GM23248 (cell line): ENCODE results near the gene GP2. TPM values are rescaled to one million over a fixed set of nuclear protein-coding genes. Genes with fewer than 3 reads are reported as not detected.

Experiments used
- DNase-seq: peaks from one replicate; pipeline ENCODE4 v3.0.0-alpha.2; 2015
- H2AFZ ChIP-seq: fragments of 200-600 bp; sonication (generic); 2 replicates; pipeline ENCODE4 v1.6.1; 2016; ENCODE audit warnings: antibody characterized with exemption
- H3F3A ChIP-seq: fragments of 200-600 bp; sonication (generic); 2 replicates; pipeline ENCODE4 v1.6.1; 2016; ENCODE audit warnings: mild to moderate bottlenecking, antibody characterized with exemption, mixed run types; ENCODE audit not compliant: insufficient read depth
- H3K27ac ChIP-seq: fragments of 200-600 bp; sonication (generic); 2 replicates; pipeline ENCODE4 v1.5.1; 2016; ENCODE audit warnings: mild to moderate bottlenecking
- H3K27me3 ChIP-seq: fragments of 200-600 bp; sonication (generic); replicated peaks from 2 replicates; pipeline ENCODE4 v1.6.1; 2016; ENCODE audit warnings: mild to moderate bottlenecking; ENCODE audit not compliant: insufficient read depth
- H3K36me3 ChIP-seq: fragments of 200-600 bp; sonication (generic); 2 replicates; pipeline ENCODE4 v1.6.1; 2016; ENCODE audit warnings: low read depth, mild to moderate bottlenecking
- H3K4me1 ChIP-seq: fragments of 200-600 bp; sonication (generic); 2 replicates; pipeline ENCODE4 v1.6.1; 2016; ENCODE audit warnings: mild to moderate bottlenecking; ENCODE audit not compliant: insufficient read depth
- H3K4me2 ChIP-seq: fragments of 200-600 bp; sonication (generic); one replicate; pipeline ENCODE4 v1.6.1; 2016; ENCODE audit warnings: mild to moderate bottlenecking; ENCODE audit not compliant: unreplicated experiment
- H3K4me3 ChIP-seq: fragments of 200-600 bp; sonication (generic); 2 replicates; pipeline ENCODE4 v1.5.1; 2016; ENCODE audit warnings: mild to moderate bottlenecking
- H3K79me2 ChIP-seq: fragments of 200-600 bp; sonication (generic); 2 replicates; pipeline ENCODE4 v1.6.1; 2016; ENCODE audit warnings: mild to moderate bottlenecking; ENCODE audit not compliant: insufficient read depth
- H3K9ac ChIP-seq: fragments of 200-600 bp; sonication (generic); 2 replicates; pipeline ENCODE4 v1.6.1; 2016; ENCODE audit warnings: mild to moderate bottlenecking
- H3K9me2 ChIP-seq: fragments of 200-600 bp; sonication (generic); 2 replicates; pipeline ENCODE4 v1.6.1; 2016; ENCODE audit warnings: mixed run types, mild to moderate bottlenecking, moderate library complexity; ENCODE audit not compliant: insufficient read depth
- H3K9me3 ChIP-seq: fragments of 200-600 bp; sonication (generic); one replicate; pipeline ENCODE4 v1.6.1; 2017; ENCODE audit warnings: low read depth
- H4K20me1 ChIP-seq: fragments of 200-600 bp; sonication (generic); 2 replicates; pipeline ENCODE4 v1.6.0; 2016; ENCODE audit not compliant: insufficient read depth
- EZH2 ChIP-seq: fragments of 200-600 bp; sonication (generic); IDR thresholded peaks from 2 replicates; pipeline ENCODE4 v1.6.1; 2018; ENCODE audit warnings: antibody characterized with exemption, mild to moderate bottlenecking; ENCODE audit not compliant: insufficient read depth, poor library complexity, severe bottlenecking
- EZH2phosphoT487 ChIP-seq: fragments of 200-600 bp; sonication (generic); IDR thresholded peaks from 2 replicates; pipeline ENCODE4 v1.6.1; 2018; ENCODE audit warnings: antibody characterized with exemption, moderate library complexity, mild to moderate bottlenecking, low read depth; ENCODE audit not compliant: insufficient read depth
- WGBS, 2 experiments: methylation state at CpG; one replicate each; pipeline ENCODE4 v1.1.6; 2015 to 2017; ENCODE audit warnings: low lambda C conversion rate in 2 of 2, low coverage in 1 of 2; ENCODE audit errors: missing lambda C conversion rate in 2 of 2; 5-methylcytosine and 5-hydroxymethylcytosine counted together
- in situ Hi-C: fragments of 300-500 bp; cut with MboI; formaldehyde crosslinking; loops from 2 replicates; pipeline ENCODE4 v1.15.0; 2020
- polyA plus RNA-seq: library from polyadenylated mRNA; unstranded; fragments of >200 nt; fragmentation: Nextera tagmentation; extraction: Ambion mirVana; gene quantifications from 2 replicates; pipeline ENCODE4 v1.2.1, GENCODE V29; 2016
- total RNA-seq: library from RNA; depleted of rRNA; stranded (reverse); fragments of >200 nt; shearing (Covaris generic); gene quantifications from 2 replicates; pipeline ENCODE4 v1.2.3, GENCODE V29; 2014

Gene GP2
- total and polyA plus RNA-seq, 2 experiments from 2014 or later = not detected

DNA sequence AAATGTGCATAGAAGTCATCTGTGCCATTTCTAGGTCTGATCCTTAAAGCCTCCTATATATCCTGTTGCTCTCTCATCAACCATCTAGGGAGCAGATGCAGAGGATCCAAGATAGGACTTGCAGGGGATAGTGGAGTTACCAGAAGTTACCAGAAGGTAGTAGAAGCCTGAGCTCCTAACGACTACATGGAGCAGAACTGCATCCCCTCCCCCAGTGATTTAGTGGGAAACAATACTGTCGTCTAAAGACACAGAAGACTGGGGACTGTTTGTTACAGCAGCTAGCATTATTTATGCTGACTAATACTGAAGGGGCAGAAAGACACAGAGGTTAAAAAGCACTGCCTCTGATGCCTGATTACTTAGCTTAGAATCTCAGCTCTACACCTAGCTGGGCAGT is 15.8 kb downstream of the GP2 start:
- no peak overlapping the region for H3K27ac ChIP-seq
- H3K9me3 ChIP-seq = no peaks in the 10 kb centered on the region
- H3K4me2 ChIP-seq = no peak overlapping the region
- in situ Hi-C loops = no loop called here
- TF ChIP-seq EZH2phosphoT487 (no peak), EZH2 (no peak)
- no peak overlapping the region for H2AFZ ChIP-seq
- H3K79me2 ChIP-seq = no peaks in the 10 kb centered on the region
- H3K4me1 ChIP-seq = no peaks in the 10 kb centered on the region
- H3K27me3 ChIP-seq = no peaks in the 10 kb centered on the region
- H3K36me3 ChIP-seq = no peaks in the 10 kb centered on the region
- no peaks in the 10 kb centered on the region for H4K20me1 ChIP-seq
- 13 to 18% methylated on average over 2 of the region's 2 CpGs for WGBS, 2 experiments
- H3K4me3 ChIP-seq = no peak overlapping the region
- DNase-seq = no peak
- no peak overlapping the region for H3K9ac ChIP-seq
- no peaks in the 10 kb centered on the region for H3K9me2 ChIP-seq
- no peaks in the 10 kb centered on the region for H3F3A ChIP-seq

DNA sequence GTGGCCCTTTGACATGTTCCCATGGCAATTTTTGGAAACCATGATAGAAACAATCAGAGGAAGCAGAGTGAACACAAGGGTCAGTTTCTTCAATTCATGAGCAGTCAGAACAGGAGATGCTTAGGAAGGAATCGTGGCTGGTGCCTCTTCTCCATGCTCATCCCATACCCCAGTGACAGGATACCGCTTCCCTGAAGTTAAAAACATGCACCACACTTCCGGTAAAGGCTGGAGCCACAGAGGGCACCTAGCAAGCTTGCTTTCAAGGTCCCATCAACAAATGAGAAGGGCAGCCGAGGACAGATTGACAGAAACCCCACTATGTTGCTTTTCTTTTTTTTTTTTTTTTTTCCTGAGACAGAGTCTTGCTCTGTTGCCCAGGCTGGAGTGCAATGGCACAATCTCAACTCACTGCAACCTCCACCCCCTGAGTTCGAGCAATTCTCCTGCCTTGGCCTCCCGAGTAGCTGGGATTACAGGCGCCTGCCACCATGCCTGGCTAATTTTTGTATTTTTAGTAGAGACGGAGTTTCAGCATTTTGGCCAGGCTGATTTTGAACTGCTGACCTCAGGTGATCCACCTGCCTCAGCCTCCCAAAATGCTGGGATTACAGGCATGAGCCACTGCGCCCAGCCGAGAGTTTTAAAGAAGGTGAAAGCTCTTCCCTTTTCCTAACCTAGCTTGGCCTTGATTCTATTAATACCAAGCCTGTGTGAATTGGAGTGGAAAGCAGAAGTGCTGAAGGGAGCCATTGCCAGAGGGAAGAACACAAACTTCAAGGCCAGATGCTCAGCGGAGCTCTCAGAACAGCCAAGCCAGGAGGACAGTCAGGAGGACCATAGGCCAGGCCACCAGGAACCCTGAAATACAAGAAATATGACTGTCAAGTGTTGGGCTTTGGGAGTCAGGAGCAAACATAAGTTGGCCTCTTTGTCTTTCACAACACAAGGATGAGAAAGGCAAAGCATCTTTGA is 16.6 kb downstream of the GP2 start:
- no peak overlapping the region for H2AFZ ChIP-seq
- no peaks in the 10 kb centered on the region for H3K9me3 ChIP-seq
- no peak overlapping the region for H3K27ac ChIP-seq
- TF ChIP-seq EZH2 (no peak), EZH2phosphoT487 (no peak)
- H3K36me3 ChIP-seq = no peaks in the 10 kb centered on the region
- no peak for DNase-seq
- no peaks in the 10 kb centered on the region for H3K9me2 ChIP-seq
- H3K27me3 ChIP-seq = no peaks in the 10 kb centered on the region
- WGBS, 2 experiments = 26 to 32% methylated on average over 11 of the region's 11 CpGs
- H4K20me1 ChIP-seq = no peaks in the 10 kb centered on the region
- no peak overlapping the region for H3K9ac ChIP-seq
- in situ Hi-C loops = no loop called here
- H3F3A ChIP-seq = no peaks in the 10 kb centered on the region
- no peaks in the 10 kb centered on the region for H3K4me1 ChIP-seq
- H3K4me3 ChIP-seq = no peak overlapping the region
- no peaks in the 10 kb centered on the region for H3K79me2 ChIP-seq
- H3K4me2 ChIP-seq = no peak overlapping the region

DNA sequence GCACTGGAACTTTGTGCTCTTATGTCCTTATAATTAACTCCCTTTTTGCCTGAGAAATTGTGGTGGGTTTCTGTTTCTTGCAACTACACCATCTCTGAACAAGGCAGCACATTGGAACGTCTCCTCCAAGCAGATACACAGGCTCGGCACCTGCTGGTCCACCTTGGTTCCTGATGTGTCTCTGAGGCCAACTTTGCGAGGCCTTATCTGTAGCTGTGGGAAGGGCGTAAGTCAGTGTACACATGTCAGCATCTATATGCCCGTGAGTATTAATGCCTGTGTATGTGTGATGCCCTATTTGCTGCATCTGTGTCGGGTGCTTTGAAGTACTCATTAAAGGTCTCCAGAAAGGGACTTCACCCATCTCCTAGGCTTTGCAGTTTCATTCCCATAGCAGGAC is 17.5 kb downstream of the GP2 start:
- H4K20me1 ChIP-seq = no peaks in the 10 kb centered on the region
- 27 to 36% methylated on average over 6 of the region's 6 CpGs for WGBS, 2 experiments
- no peaks in the 10 kb centered on the region for H3K27me3 ChIP-seq
- H3K9ac ChIP-seq = no peak overlapping the region
- no peak overlapping the region for H2AFZ ChIP-seq
- no peaks in the 10 kb centered on the region for H3K4me1 ChIP-seq
- no peaks in the 10 kb centered on the region for H3K9me3 ChIP-seq
- no peak overlapping the region for H3K4me2 ChIP-seq
- H3F3A ChIP-seq = no peaks in the 10 kb centered on the region
- H3K9me2 ChIP-seq = no peaks in the 10 kb centered on the region
- no peak overlapping the region for H3K27ac ChIP-seq
- no peak for DNase-seq
- no peak overlapping the region for H3K4me3 ChIP-seq
- in situ Hi-C loops = no loop called here
- no peaks in the 10 kb centered on the region for H3K79me2 ChIP-seq
- no peaks in the 10 kb centered on the region for H3K36me3 ChIP-seq
- TF ChIP-seq EZH2phosphoT487 (no peak), EZH2 (no peak)

DNA sequence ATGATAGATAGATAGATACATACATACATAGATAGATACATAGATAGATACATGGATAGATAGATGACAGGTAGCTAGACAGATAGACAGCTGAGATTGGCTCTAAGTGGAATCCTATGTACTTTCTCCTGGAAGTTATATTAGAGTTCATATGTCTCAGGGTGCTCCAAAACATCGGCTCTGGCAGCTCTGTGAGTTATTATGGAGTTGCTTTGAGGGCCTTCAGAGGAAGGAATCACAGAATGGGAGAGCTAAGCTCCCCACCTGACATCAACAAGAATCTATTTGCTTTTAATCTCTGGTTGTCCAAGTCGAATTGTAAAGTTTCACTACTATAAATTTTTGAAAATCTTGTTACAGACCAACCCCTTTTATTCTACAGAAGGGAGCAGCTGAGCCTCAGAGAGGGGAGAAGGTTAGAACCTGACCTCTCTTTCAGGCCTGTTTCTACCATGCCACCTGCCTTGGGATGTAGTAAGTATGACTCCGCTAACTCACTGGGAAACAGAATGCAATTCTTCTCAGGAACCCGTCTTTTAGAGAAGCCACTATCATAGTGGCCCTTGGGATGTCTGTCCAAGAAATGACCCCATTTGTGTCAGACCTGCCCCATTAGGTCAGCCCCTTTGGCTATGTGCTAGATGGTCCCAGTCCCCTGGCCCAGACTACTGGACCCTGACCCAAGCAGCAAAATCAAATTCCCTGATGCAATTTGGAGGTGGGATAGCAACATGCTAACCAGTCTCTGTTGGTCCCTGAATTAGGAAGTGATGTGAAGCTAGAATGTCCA is 18.3 kb downstream of the GP2 start:
- no peak overlapping the region for H3K4me2 ChIP-seq
- WGBS, 2 experiments = 16 to 18% methylated on average over 4 of the region's 4 CpGs
- H4K20me1 ChIP-seq = no peaks in the 10 kb centered on the region
- TF ChIP-seq EZH2phosphoT487 = no peak
- no peak for TF ChIP-seq EZH2
- H2AFZ ChIP-seq = no peak overlapping the region
- no peaks in the 10 kb centered on the region for H3K27me3 ChIP-seq
- in situ Hi-C loops = no loop called here
- no peak overlapping the region for H3K27ac ChIP-seq
- H3K4me3 ChIP-seq = no peak overlapping the region
- no peak for DNase-seq
- no peaks in the 10 kb centered on the region for H3K9me2 ChIP-seq
- H3F3A ChIP-seq = no peaks in the 10 kb centered on the region
- H3K9me3 ChIP-seq = no peaks in the 10 kb centered on the region
- H3K36me3 ChIP-seq = no peaks in the 10 kb centered on the region
- H3K79me2 ChIP-seq = no peaks in the 10 kb centered on the region
- H3K4me1 ChIP-seq = no peaks in the 10 kb centered on the region
- H3K9ac ChIP-seq = no peak overlapping the region
